SU-DHL-6 (cell line): ENCODE data around the gene PAF1.

Experiments used
- CTCF ChIP-seq: fragments of 200-600 bp; sonication (generic); IDR thresholded peaks from one replicate; pipeline ENCODE4 v1.5.1; 2017; ENCODE audit warnings: antibody characterized with exemption, mild to moderate bottlenecking, low read length, moderate library complexity; ENCODE audit not compliant: insufficient read depth, poor library complexity, severe bottlenecking
- EZH2phosphoT487 ChIP-seq: fragments of 200-600 bp; sonication (generic), shearing (Covaris generic); conservative IDR thresholded peaks from 2 replicates; pipeline ENCODE4 v1.6.1; 2018; ENCODE audit warnings: mild to moderate bottlenecking, antibody characterized with exemption, low read length, moderate library complexity, mixed read lengths

DNA sequence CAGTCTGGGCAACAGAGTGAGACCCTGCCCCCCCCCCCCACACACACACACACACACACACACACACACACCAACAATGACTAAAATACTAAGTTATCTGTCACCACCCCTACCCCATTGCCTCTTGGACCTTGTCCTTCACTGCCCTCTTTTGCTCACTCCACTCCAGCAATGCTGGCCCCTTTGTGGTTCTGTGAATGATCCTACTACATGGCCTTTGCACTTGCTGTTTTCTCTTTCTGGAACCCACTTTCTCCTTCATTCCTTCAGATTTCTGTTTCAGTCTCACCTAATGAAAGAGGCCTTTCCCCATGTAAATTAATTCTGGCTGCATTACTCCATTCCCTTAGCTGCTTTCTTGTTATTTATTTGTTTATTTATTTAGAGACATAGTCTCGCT is 51.2 kb downstream of the PAF1 start:
- no peak for TF ChIP-seq CTCF
- no peak for TF ChIP-seq EZH2phosphoT487
